Sigmoid colon (tissue), 4 donors: ENCODE data around the gene GPC5.

Experiments used
- POLR2A ChIP-seq, 2 donors: fragments of 450-650 bp; IDR thresholded peaks; one replicate each; pipeline ENCODE4 v1.6.1; 2016; ENCODE audit warnings: antibody characterized with exemption in 2 of 2, mild to moderate bottlenecking in 2 of 2, moderate library complexity in 2 of 2
- POLR2AphosphoS5 ChIP-seq, 4 donors: sonication (generic); formaldehyde crosslinking; IDR thresholded peaks; one replicate each; pipeline ENCODE4 v1.6.1; 2017; ENCODE audit warnings: antibody characterized with exemption in 4 of 4

DNA sequence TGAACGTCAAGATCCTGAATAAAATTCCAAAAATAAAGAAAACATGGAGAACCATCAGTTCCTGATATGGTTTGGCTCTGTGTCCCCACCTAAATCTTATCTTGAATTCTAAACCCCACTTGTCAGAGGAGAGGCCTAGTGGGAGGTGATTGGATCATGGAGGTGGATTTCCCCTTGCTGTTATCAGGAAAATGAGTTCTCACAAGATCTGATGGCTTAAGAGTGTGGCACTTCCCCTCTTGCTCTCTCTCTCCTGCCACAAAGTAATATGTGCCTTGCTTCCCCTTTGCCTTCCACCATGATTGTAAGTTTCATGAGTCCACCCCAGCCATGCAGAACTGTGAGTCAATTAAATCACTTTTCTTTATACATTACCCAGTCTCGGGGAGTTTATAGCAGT lies 827.4 kb downstream of the GPC5 start:
- no peak for TF ChIP-seq POLR2AphosphoS5 (IDR thresholded peaks at IDR 0.05)
- TF ChIP-seq POLR2A (IDR thresholded peaks at IDR 0.05), result no peak
